CD4-positive, alpha-beta T cell treated with Interleukin-12 subunit alpha and Interleukin-12 subunit beta, for 1 hour (primary cell): Measurements from ENCODE around the gene ZNF335.
"Not testable (repeated sequence)": the region's sequence is repeated elsewhere in the genome, so short reads cannot be mapped to it uniquely, and the experiment has no call there.

Experiments
- DNase-seq: peaks from one replicate; pipeline ENCODE4 v3.0.0-alpha.2; 2020

ZNF335 gene

DNA sequence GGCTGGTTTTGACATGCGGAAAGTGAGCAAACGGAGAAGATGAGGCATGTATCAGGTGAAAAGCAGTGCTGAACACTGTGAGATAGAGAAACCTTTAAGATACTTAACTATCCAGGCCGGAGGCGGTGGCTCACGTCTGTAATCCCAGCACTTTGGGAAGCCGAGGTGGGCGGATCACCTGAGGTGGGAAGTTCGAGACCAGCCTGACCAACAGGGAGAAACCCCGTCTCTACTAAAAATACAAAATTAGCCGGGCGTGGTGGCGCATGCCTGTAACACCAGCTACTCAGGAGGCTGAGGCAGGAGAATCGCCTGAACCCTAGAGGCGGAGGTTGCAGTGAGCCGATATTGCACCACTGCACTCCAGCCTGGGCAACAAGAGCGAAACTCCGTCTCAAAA, 40.3 kb downstream of the ZNF335 start:
- not testable (repeated sequence) for DNase-seq

- DNase-seq = no peak
Observed at GRCh38 chr20:45927071-45927878, 44.7 kb downstream of the ZNF335 start.

DNA sequence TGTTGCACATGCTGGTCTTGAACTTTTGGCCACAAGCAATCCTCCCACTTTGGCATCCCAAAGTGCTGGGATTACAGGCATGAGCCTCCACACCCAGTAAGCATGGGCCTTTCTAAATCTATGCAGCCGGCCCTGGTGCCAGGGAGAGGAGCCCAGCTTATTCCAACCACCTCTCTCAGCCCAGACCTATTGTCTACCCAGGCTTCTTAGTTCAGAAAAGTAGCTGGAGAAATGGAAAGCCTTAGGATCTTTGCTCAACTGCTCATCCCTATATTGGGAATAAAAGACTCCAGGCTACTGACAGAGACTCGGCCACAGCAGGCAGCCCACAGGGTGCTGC, 45.3 kb downstream of the ZNF335 start:
- no peak for DNase-seq

GRCh38 chr20:45925821-45926506, 46.0 kb downstream of the ZNF335 start:
- no peak for DNase-seq

DNA sequence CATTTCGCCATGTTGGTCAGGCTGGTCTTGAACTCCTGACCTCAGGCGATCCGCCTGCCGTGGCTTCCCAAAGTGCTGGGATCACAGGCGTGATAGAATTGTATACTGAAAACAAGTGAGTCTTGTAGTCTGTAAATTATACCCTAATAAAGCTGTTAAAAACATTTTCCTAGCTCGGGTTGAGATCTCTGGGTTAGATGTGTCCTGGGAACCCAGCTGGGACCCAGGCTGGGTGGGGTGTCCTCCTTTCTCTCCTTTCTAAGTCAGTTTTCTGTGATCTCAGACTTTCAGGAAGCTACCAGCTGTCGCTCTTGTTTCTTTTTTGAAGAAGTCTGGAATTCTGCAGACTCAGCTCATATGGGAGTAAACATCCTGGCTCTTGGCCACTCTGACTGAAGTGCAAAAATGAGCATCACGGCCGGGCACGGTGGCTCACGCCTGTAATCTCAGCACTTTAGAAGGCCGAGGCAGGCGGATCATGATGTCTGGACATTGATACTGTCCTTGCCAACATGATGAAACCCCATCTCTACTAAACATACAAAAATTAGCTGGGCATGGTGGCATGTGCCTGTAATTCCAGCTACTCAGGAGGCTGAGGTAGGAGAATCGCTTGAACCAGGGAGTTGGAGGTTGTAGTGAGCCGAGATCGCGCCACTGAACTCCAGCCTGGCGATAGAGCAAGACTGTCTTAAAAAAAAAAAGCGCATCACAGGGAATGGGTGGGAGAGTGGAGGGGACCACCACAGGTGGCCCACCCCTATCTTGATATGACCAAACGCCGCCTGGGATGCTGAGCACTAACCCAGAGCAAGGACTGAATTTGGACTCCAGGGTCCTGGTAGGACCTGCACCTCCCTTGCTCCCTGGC, 47.4 kb downstream of the ZNF335 start:
- no peak for DNase-seq

DNA sequence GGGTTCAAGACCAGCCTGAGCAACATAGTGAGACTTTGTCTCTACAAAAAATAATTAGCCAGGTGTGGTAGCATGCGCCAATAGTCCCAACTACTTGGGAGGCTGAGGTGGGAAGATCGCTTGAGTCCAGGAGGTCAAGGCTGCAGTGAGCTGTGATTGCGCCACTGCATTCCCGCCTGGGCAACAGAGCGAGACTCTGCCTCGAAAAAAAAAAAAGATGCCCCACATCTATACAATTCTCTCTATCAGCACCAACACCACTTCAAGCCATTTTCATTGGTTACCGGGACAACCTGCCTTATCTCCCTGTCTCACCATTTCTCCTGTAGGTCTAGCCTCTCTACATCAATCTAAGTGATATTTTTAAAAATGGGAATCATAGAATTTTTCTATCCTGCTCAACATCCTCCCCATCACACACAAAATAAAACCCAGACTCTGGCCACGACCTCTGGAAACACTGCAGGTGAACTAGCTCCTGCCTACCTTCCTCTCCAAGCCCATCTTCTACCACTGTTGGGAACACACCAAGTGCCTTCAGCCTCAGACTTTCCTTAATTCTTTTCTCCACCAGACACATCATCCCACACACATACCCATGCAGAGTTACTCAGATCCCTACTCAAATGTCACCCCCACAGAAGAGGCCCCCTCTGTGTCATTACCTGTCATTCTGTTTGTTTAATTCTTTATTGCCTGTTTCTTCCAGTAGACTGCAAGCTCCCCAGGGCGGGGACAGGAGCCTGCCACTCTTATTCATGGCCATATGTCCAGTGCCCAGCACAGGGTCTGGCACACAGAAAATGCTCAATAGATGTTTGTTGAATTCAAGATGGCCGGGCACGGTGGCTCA, 50.4 kb downstream of the ZNF335 start:
- no peak for DNase-seq

DNA sequence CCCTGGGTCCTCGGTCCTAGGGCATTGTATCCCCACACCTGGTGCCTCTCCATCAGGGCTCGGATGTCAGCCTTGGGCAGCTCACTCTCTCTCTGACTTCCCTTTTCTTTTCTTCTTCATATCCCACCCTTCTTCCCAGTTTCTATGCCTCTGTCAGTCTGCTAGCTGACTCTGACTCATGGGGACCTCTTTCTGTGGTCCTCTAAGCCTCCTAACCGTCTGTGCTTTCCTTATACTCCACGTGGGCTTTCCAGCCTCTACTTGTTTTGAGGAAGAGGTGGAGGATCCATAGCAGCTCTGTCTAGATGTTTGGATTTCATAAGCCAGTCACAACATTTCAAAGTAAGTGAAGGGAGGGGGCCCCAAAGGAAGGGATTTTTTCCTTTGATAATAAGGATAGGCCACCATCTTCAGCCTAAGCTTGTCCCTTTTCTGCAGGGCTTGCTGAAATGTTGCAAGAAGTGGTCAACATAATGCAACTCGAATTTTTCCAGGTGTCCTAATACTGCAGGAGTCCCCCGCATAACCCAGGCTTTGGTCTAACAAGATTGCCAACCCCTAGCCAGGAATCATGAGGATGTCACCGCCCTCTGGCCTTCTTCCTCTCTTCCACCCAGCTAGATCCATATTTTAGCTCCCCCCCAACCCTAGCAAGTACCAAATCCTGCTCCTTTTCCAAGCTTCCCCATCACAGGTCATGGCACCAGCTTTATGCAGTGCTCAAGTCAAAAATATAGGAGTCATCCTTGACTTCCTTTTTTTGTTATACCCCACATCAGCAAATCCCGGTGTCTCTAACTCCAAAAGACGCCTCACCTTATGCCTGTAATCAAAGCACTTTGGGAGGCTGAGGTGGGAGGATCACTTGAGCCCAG, 51.3 kb downstream of the ZNF335 start:
- no peak for DNase-seq

GRCh38 chr20:45919542-45920399, 52.2 kb downstream of the ZNF335 start:
- no peak for DNase-seq

GRCh38 chr20:45918779-45919537, 53.0 kb downstream of the ZNF335 start:
- no peak for DNase-seq

DNA sequence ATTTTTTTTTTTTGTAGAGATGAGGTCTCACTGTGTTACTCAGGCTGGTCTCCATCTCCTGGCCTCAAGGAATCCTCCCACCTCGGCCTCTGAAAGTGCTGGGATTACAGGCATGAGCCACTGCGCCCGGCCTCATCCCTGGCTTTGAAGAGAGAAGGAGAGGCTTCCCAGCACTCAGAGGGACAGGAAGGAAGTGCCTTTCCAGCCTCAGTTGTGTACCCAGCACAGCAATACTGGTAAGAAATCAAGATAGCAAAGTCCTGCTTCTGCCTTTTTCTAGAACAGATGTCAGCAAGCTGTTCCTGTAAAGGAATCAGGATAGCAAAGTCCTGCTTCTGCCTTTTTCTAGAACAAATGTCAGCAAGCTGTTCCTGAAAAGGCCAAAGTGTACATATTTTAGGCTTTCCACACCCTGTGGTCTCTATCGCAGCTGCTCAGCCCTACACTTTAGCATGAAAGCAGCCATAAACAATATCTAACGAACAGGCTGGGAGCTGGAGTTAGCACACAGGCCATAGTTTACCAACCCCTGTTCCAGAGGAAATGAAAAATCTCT, 53.7 kb downstream of the ZNF335 start:
- DNase-seq = no peak

DNA sequence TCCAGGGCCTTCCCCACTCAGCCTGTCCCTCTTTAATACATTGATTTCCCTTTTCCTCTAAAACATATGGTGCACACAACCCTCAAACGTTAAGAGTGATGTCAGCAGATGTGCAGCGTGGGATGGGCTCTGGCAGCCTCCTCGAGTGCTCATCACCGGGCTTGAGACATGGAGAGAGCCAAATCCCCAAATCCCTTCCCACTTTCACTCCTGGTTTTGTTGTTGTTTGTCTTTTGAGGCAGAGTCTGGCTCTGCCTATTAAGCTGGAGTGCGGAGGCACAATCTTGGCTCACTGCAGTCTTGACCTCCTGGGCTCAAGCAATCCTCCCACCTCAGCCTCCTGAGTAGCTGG, 54.2 kb downstream of the ZNF335 start:
- DNase-seq = no peak

GRCh38 chr20:45913116-45913515, 58.9 kb downstream of the ZNF335 start:
- no peak for DNase-seq

DNA sequence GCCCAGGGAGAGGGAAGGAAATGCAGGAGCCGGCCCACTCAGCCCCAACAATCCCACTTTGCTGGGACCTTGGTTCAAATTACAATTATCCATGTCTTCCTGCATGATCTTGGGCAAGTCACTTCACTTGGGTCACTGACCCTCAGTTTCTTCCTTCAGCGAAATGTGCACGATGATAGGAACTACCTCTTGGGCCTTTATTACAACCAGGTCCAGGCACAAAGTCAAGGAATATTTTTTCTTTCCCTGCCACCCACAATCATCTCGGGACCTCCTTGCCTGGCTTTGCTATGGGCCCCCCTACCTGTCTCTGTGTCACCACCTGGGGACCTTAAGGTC, 59.7 kb downstream of the ZNF335 start:
- DNase-seq = no peak

DNA sequence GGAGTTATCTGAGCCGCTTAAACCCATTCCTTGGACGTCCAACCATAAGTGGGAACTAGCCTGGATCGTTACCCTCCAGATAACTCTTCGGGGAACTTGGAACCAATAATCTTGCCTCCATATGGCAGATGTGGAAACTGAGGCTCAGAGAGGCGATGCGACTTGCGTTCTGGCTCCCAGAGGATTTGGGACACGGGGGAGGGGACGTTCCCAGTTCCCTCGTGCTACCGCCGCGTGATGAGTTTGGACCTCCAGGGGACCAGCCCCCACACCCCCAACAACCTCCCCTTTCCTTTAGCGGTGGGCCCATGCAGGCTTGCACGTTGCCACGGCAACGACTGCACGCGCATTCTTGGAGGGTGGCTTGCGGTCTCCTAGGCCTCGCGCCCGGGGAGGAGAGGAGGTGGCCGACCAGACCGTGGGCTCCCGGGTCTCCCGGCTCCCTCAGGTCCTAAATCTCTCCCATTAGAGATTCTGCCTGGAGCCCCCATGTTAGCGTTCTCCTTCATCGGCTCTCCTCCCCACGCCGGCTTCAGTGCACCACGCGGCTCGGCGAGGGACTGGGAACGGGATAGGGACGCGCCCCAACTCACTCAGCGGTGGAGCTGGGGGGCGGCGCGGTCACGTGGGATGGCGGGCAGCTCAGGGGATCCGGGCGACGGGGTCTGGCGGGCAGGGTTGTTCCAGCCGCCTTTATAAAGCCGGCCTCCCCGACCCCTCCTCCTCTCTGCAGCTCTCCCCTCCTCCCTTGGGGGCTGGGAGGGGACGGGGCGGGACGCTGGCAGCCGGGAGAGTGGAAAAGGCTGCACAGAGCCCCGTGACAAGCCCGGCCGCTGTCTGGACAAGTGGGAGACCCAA, 60.3 kb downstream of the ZNF335 start, which contains the start of gene PLTP:
PLTP (minus strand) TSS at position 670 of the 858 bp plus-strand sequence. CDS start 703 bp downstream, outside the sequence.
- DNase-seq = peak; percentile 43

GRCh38 chr20:45910670-45911485, 61.1 kb downstream of the ZNF335 start:
- peak; percentile 92 for DNase-seq

GRCh38 chr20:45909817-45910669, 62.0 kb downstream of the ZNF335 start:
- no peak for DNase-seq
